K562 (cell line): ENCODE measurements around the gene KLHL35. TPM values are rescaled to one million over a fixed set of nuclear protein-coding genes. Genes with fewer than 3 reads are reported as not detected.

Source experiments
- ATAC-seq: fragments of 200-7000 bp; cut with Tn5 transposase; 3 replicates; pipeline ENCODE4 v1.9.1; 2020; ENCODE audit warnings: moderate library complexity
- BruUV-seq: library from RNA; stranded (reverse); fragments of 400-500 nt; replicated peaks from 2 replicates; lab custom pipeline; 2021; lab: Mats Ljungman, UMichigan
- CTCF ChIA-PET: fragments of 300-600 bp; formaldehyde crosslinking; extraction: SDS; loops from one replicate; lab custom pipeline; 2021; ENCODE audit warnings: low intra/inter-chr PET ratio; lab: Yijun Ruan, JAX
- POLR2A ChIA-PET: fragments of 300-600, 350-650 bp; sonication (Branson Sonifier 250); formaldehyde crosslinking; extraction: SDS; loops from one replicate; lab custom pipeline; 2021; ENCODE audit warnings: antibody characterized with exemption, inconsistent platforms; lab: Yijun Ruan, JAX
- DNase-seq, 4 experiments: peaks; one replicate each; pipeline versions ENCODE4 v3.0.0 to v3.0.0-alpha.2; 2011 to 2018; ENCODE audit warnings: low spot score in 3 of 4, mixed read lengths in 3 of 4; ENCODE audit errors: extremely low read depth in 1 of 4
- FAIRE-seq: peaks from 2 replicates; lab custom pipeline; 2011; peaks lifted over from hg19 to GRCh38; lab: Jason Lieb, UNC
- H2AFZ ChIP-seq: 2 replicates; pipeline ENCODE4 v1.6.0; 2011; ENCODE audit warnings: low read depth, low read length, control low read depth, inconsistent platforms
- H3K27ac ChIP-seq: fragments of 200-600 bp; 3 replicates; pipeline ENCODE4 v1.8.0; 2011; ENCODE audit warnings: low read depth, mild to moderate bottlenecking, control low read depth, inconsistent platforms, low read length, moderate library complexity, mixed read lengths; ENCODE audit errors: extremely low read depth
- H3K27me3 ChIP-seq, 2 experiments: fragments of 300-600 bp in 1 of 2; 2 replicates in 1 of 2; 3 replicates in 1 of 2; pipeline versions ENCODE4 v1.6.0 to v1.8.0; 2011; ENCODE audit warnings: inconsistent platforms in 2 of 2, low read length in 2 of 2, mild to moderate bottlenecking in 1 of 2, mixed read lengths in 1 of 2, moderate library complexity in 1 of 2; ENCODE audit not compliant: control insufficient read depth in 2 of 2, insufficient read depth in 2 of 2
- H3K36me3 ChIP-seq: fragments of 300-600 bp; 3 replicates; pipeline ENCODE4 v1.8.0; 2011; ENCODE audit warnings: mild to moderate bottlenecking, low read length, inconsistent platforms; ENCODE audit not compliant: control insufficient read depth, insufficient read depth
- H3K4me1 ChIP-seq, 2 experiments: fragments of 200-600 bp in 1 of 2; replicated peaks in 1 of 2; 2 replicates in 1 of 2; 3 replicates in 1 of 2; pipeline versions ENCODE4 v1.5.1 to v1.8.0; 2011; ENCODE audit warnings: inconsistent platforms in 2 of 2, low read length in 2 of 2, mild to moderate bottlenecking in 1 of 2, mixed read lengths in 1 of 2, moderate library complexity in 1 of 2; ENCODE audit not compliant: control insufficient read depth in 2 of 2, insufficient read depth in 2 of 2
- H3K4me2 ChIP-seq: 2 replicates; pipeline ENCODE4 v1.6.1; 2011; ENCODE audit warnings: low read length, control low read depth, inconsistent platforms, mixed read lengths; ENCODE audit not compliant: insufficient read depth
- H3K4me3 ChIP-seq: fragments of 200-600 bp; sonication (generic), shearing (Covaris generic); 2 replicates; pipeline ENCODE4 v1.5.1; 2016; ENCODE audit warnings: control low read depth, inconsistent platforms
- H3K79me2 ChIP-seq: fragments of 200-600 bp; 3 replicates; pipeline ENCODE4 v1.8.0; 2011; ENCODE audit warnings: low read length, inconsistent platforms; ENCODE audit not compliant: control insufficient read depth, insufficient read depth
- H3K9ac ChIP-seq, 2 experiments: 2 replicates each; pipeline versions ENCODE4 v1.6.0 to v1.6.1; 2011; ENCODE audit warnings: low read depth in 2 of 2, low read length in 2 of 2, control low read depth in 1 of 2, inconsistent platforms in 1 of 2, mild to moderate bottlenecking in 1 of 2, mixed read lengths in 1 of 2; ENCODE audit not compliant: insufficient read depth in 1 of 2
- H3K9me1 ChIP-seq: one replicate; pipeline ENCODE4 v1.6.0; 2011; ENCODE audit warnings: inconsistent platforms, mild to moderate bottlenecking, low read length, moderate library complexity; ENCODE audit not compliant: control insufficient read depth, insufficient read depth
- H3K9me3 ChIP-seq: replicated peaks from 2 replicates; pipeline ENCODE4 v1.5.1; 2011; ENCODE audit warnings: low read depth, low read length, inconsistent platforms; ENCODE audit not compliant: control insufficient read depth, insufficient read depth
- H4K20me1 ChIP-seq: replicated peaks from 2 replicates; pipeline ENCODE4 v1.6.1; 2011; ENCODE audit warnings: low read length, inconsistent platforms, mixed read lengths; ENCODE audit not compliant: control insufficient read depth, insufficient read depth
- ATF3 ChIP-seq, 2 experiments: fragments of 450-650 bp in 1 of 2; sonication (generic) in 1 of 2; formaldehyde crosslinking in 1 of 2; IDR thresholded peaks in 1 of 2; conservative IDR thresholded peaks in 1 of 2; 2 replicates each; pipeline versions ENCODE4 v1.6.1 to v1.8.1; 2016 to 2023; ENCODE audit warnings: mild to moderate bottlenecking in 2 of 2, moderate library complexity in 2 of 2, inconsistent platforms in 1 of 2, missing genetic modification reagents in 1 of 2
- ATF7 ChIP-seq: fragments of 450-650 bp; IDR thresholded peaks from 2 replicates; pipeline ENCODE4 v1.7.1; 2014; ENCODE audit warnings: mild to moderate bottlenecking, moderate library complexity
- CXXC5 ChIP-seq: fragments of 250-450 bp; sonication (Bioruptor Pico); IDR thresholded peaks from 2 replicates; pipeline ENCODE4 v1.8.0; 2022; ENCODE audit warnings: inconsistent platforms, mild to moderate bottlenecking, moderate library complexity
- HBP1 ChIP-seq: fragments of 450-650 bp; formaldehyde crosslinking; IDR thresholded peaks from 2 replicates; pipeline ENCODE4 v1.4.0; 2022; ENCODE audit warnings: missing genetic modification characterization
- HIVEP1 ChIP-seq: fragments of 250-450 bp; sonication (Bioruptor Pico); IDR thresholded peaks from 2 replicates; pipeline ENCODE4 v1.4.0; 2020; ENCODE audit warnings: mild to moderate bottlenecking
- NFATC3 ChIP-seq: fragments of 450-650 bp; IDR thresholded peaks from 2 replicates; pipeline ENCODE4 v1.6.1; 2017; ENCODE audit warnings: mild to moderate bottlenecking
- RFX1 ChIP-seq: fragments of 450-650 bp; IDR thresholded peaks from 2 replicates; pipeline ENCODE4 v1.6.1; 2016; ENCODE audit warnings: mild to moderate bottlenecking, moderate library complexity
- SIN3A ChIP-seq, 2 experiments: fragments of 150-350 bp in 1 of 2; IDR thresholded peaks; 2 replicates each; pipeline ENCODE4 v1.6.1; 2011 to 2016; ENCODE audit warnings: borderline replicate concordance in 2 of 2, low read depth in 2 of 2, low read length in 2 of 2, mild to moderate bottlenecking in 2 of 2, moderate library complexity in 2 of 2; ENCODE audit not compliant: control insufficient read depth in 1 of 2
- SMAD1 ChIP-seq: fragments of 150-350 bp; IDR thresholded peaks from 2 replicates; pipeline ENCODE4 v1.6.1; 2014; ENCODE audit warnings: low read length, low read depth; ENCODE audit not compliant: partially characterized antibody
- SNRNP70 ChIP-seq: fragments of 200-400 bp; formaldehyde crosslinking; optimal IDR thresholded peaks from 2 replicates; pipeline ENCODE3; 2017; ENCODE audit warnings: low read depth, low read length
- TAL1 ChIP-seq: fragments of 450-650 bp; IDR thresholded peaks from 2 replicates; pipeline ENCODE4 v1.6.1; 2016; ENCODE audit warnings: mild to moderate bottlenecking
- ZBTB17 ChIP-seq: fragments of 450-650 bp; formaldehyde crosslinking; IDR thresholded peaks from 2 replicates; pipeline ENCODE4 v1.4.0; 2020; ENCODE audit warnings: mild to moderate bottlenecking
- ZNF518B ChIP-seq: fragments of 250-450 bp; sonication (Bioruptor Pico); IDR thresholded peaks from 2 replicates; pipeline ENCODE4 v1.5.0; 2021; ENCODE audit warnings: mild to moderate bottlenecking, moderate library complexity
- WGBS: fragments of 100-300 bp; shearing (Covaris generic); methylation state at CpG from one replicate; pipeline ENCODE4 v1.1.6; 2016; ENCODE audit warnings: low coverage, mixed read lengths; ENCODE audit not compliant: insufficient coverage; ENCODE audit errors: missing lambda C conversion rate; 5-methylcytosine and 5-hydroxymethylcytosine counted together
- in situ Hi-C: fragments of 300-500 bp; cut with MboI; formaldehyde crosslinking; loops from 4 replicates; pipeline ENCODE4 v1.15.0; 2018; ENCODE audit warnings: inconsistent platforms, mixed read lengths
- intact Hi-C: fragments of 100-400 bp; cut with micrococcal nuclease; formaldehyde crosslinking; loops from 2 replicates; pipeline ENCODE4 v1.14.2; 2022
- polyA plus RNA-seq, 8 experiments: library from polyadenylated mRNA; depleted of rRNA in 4 of 8; stranded (reverse) in 5 of 8; unstranded in 3 of 8; fragments of >200 nt; fragmentation: Nextera tagmentation in 2 of 8; fragmentation: Illumina TruSeq in 1 of 8; extraction: Ambion mirVana in 2 of 8; extraction: Trizol in 1 of 8; gene quantifications; 2 replicates each; pipeline versions ENCODE4 v1.2.1 to v1.2.3, GENCODE V29; 2011 to 2014; ENCODE audit warnings: inconsistent platforms in 1 of 8, missing spikeins in 1 of 8
- total RNA-seq, 7 experiments: library from RNA; depleted of rRNA in 6 of 7; stranded (reverse); fragments of >200 nt in 6 of 7; fragmentation: Illumina TruSeq in 2 of 7; extraction: Trizol in 2 of 7; gene quantifications; 2 replicates each; pipeline versions ENCODE4 v1.2.1 to v1.2.3, GENCODE V29; 2011 to 2021; ENCODE audit warnings: low replicate concordance in 1 of 7
- TF ChIP-seq, protein P1 (sequence below): fragments of 450-650 bp; IDR thresholded peaks from 2 replicates; pipeline ENCODE4 v1.6.1; 2016; ENCODE audit warnings: missing biosample characterization, missing genetic modification characterization

Gene KLHL35
- total and polyA plus RNA-seq, 9 of the 15 experiments (the other 6 are each of a cell fraction or from before 2014, with no cell fraction given) = not detected

DNA sequence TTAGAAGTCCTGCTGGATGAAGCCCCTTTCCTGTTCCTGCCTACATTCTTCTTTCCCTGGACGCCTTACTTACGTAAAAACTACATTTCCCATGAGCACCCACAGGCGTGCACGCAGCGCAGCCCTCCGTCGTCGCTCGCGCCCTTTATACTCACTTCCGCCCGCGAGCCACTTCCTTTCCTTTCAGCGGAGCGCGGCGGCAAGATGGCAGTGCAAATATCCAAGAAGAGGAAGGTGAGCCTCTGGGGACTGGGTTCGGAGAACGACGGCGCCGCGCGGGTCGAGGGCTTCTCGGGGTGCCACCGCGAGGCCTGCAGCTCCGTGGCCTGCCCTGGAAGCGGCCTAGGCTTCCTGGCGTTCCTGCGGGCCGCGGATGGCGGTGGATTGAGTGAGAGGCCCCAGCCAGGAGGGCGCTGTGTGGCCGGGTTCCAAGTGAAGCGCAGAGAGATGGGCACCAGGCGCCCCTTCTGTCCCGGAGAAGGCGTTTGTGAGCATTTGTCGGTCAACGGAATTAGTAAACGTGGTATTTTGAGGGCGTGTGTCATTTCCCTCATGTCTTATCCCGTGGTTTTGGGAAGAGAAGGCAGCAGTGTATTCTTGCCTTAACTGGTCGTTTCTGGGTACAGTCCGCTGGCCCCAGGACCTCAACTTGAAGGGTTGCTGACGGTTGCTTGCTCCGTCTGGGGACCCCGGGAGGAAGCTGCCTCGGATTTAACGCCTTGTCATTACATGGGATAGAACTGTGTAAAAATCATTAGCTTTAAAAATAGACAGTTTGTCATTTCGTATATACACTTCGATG lies 33.5 kb downstream of the KLHL35 start, which contains the start of gene RPS3:
Gene RPS3 (plus strand): TSS at position 175 of the 802 bp plus-strand sequence. CDS start 30 bp downstream, at position 205.
- in situ Hi-C loops = no loop called here
- TF ChIP-seq NFATC3 = peak; percentile 37; the same call in 1 of the 2 replicates
- peak; percentile 98 for TF ChIP-seq CXXC5 (CRISPR knock-in tag)
- TF ChIP-seq ATF3 (IDR thresholded peaks at IDR 0.05) = no peak
- peak; percentile 86 for TF ChIP-seq ATF3 (CRISPR knock-in tag; conservative IDR thresholded peaks at IDR 0.05)
- no peak for TF ChIP-seq TAL1
- peak; percentile 57 to 69; a peak in 3 of 4 replicates for TF ChIP-seq SIN3A (IDR thresholded peaks at IDR 0.05; ENCODE audit: borderline replicate concordance in 2 of 2, control insufficient read depth in 1 of 2, low read depth in 2 of 2, low read length in 2 of 2)
- TF ChIP-seq SMAD1 = peak; percentile 96
- TF ChIP-seq HBP1 (CRISPR knock-in tag) = peak; percentile 72; the same call in 1 of the 2 replicates
- peak; percentile 82 for TF ChIP-seq ATF7
- TF ChIP-seq ZNF518B (CRISPR knock-in tag) = no peak
- no peak for TF ChIP-seq RFX1
- no peak for TF ChIP-seq HIVEP1 (CRISPR knock-in tag)
- peak; percentile 84 for TF ChIP-seq ZBTB17 (CRISPR knock-in tag)
- peak; percentile 55 for TF ChIP-seq SNRNP70
- TF ChIP-seq, protein P1, sequence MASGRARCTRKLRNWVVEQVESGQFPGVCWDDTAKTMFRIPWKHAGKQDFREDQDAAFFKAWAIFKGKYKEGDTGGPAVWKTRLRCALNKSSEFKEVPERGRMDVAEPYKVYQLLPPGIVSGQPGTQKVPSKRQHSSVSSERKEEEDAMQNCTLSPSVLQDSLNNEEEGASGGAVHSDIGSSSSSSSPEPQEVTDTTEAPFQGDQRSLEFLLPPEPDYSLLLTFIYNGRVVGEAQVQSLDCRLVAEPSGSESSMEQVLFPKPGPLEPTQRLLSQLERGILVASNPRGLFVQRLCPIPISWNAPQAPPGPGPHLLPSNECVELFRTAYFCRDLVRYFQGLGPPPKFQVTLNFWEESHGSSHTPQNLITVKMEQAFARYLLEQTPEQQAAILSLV = no peak

More for the DNA sequence above, 33.5 kb downstream of the KLHL35 start, which contains the start of gene RPS3:
- Histone ChIP-seq H3K27me3 (no peaks in the 10 kb centered on the region), H3K4me1 (peaks cover 14 to 31% of the 10 kb centered on the region in 2 experiments; a peak in 3 of 5 replicates), H3K9me1 (peaks cover 17% of the 10 kb centered on the region), H3K36me3 (peaks cover 51% of the 10 kb centered on the region), H3K9me3 (no peaks in the 10 kb centered on the region), H3K4me2 (peak within 1 kb of the TSS; percentile 98), H3K9ac (peak within 1 kb of the TSS; percentile 96 to 100), H3K27ac (peak within 1 kb of the TSS; percentile 96), H3K79me2 (peaks cover 56% of the 10 kb centered on the region), H2AFZ (peak within 1 kb of the TSS; percentile 98), H3K4me3 (peak within 1 kb of the TSS; percentile 91), H4K20me1 (peaks cover 49% of the 10 kb centered on the region)
- DNase-seq (peak; percentile 83 to 95 (median 88)), ATAC-seq (peak; percentile 91), FAIRE-seq (peak; percentile 88)
- WGBS = 0% methylated on average over 54 of the region's 55 CpGs
- intact Hi-C loops = no loop called here
- CTCF ChIA-PET = no interaction called here
- BruUV-seq = TSS peak; percentile 37
- POLR2A ChIA-PET = interaction anchor here (0.5 to 3.8 kb wide), 32 partner anchors 8 to 413 kb away, joined by 3 to 52 read pairs (median 6); partner anchors contain the start of gene ARRB1
